ENCODE data around the gene ZDHHC22.
A peak's percentile ranks its signal among the peaks of the same experiment; 100 is the strongest.

Gene ZDHHC22

GRCh38 chr14:77102154-77102553, 39.4 kb downstream of the ZDHHC22 start:
- DNase-seq: no peak

DNA sequence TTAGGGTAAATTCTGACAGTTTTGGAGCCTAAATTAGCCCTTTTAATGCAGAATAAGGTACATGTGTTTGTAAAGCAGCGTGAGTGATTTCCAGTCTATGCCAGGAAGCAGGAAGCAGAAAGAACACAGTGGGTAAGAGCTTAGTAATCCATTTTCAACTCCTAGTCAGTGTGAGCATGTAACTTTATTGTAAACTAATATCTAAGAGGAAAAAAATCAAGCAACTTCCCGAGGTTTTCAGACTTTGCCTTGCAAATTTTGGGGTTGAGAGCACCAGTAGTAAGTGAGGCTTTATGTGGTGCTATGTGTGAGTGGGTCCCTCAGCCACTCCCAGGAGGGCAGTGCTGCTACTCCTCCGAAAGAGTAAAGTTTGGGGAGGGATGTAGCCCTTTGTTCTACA, 40.6 kb downstream of the ZDHHC22 start:
- no peak for DNase-seq

GRCh38 chr14:77099425-77100167, 42.0 kb downstream of the ZDHHC22 start:
- DNase-seq: peak; percentile 71

- DNase-seq: no peak
Observed at GRCh38 chr14:77098529-77099353, 42.9 kb downstream of the ZDHHC22 start.

GRCh38 chr14:77097700-77098528, 43.7 kb downstream of the ZDHHC22 start, which contains the start of gene CIPC:
CIPC (plus strand) TSS chr14:77098258; CDS start chr14:77105709, 7,451 bp downstream.
- DNase-seq: peak; percentile 98

DNA sequence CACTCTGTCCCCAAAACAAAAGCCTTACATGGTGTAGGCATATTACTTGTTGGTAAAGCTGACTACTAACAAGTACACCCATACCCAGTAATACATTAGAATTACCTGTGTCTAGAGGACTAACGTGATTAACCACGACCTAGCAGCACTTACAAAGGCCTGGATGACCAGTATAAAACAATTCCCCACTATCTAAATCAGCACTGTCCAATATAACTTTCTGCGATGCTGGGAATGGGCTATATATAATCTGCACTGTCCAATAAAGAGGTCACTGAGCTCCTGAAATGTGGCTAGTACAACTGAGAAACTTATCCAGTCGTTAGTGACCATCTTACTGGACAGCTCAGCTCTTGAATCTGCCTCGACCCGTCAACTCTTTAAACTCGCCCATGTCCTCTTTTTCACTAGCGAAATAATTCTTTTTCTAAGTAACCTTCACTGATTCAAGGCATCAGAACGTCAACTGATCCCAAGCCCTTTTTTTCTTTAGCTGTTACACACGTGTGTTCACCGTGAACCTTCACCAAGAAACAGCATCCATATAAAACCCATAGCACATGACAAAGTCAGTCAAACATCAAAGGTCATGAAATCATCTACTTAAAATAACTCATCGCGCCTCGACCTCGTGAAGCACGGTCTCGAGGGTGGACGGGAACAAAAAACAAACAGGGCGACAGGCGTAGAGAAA, 44.4 kb downstream of the ZDHHC22 start:
- DNase-seq: no peak

DNA sequence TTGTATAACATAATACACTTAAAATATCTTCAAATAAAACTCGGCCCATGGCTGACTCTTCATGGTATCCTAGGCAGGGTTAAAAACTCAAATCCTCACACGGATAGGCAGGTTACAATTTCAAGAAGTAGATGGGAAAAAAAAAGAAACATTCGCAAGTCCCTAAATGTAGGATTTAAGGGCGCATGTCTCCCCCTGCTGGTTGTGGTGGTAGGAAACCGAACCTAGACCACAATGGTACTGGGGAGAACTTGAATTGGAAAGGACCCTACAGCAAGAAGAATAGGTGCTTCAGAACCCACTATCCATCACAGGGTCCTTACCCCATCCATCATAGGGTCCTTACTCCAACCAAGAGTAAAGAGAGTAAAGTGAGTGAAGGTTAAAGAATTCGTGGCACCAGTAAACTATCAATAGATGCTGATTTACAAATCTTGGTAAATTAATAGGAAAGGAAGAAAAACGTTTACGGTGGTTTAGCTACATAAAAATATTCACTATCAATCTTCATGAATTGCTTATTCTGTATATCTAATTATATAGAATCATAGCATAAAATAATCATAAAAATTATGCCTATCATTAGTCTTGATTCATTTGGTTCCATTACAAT, 46.8 kb downstream of the ZDHHC22 start:
- DNase-seq: peak; percentile 72

DNA sequence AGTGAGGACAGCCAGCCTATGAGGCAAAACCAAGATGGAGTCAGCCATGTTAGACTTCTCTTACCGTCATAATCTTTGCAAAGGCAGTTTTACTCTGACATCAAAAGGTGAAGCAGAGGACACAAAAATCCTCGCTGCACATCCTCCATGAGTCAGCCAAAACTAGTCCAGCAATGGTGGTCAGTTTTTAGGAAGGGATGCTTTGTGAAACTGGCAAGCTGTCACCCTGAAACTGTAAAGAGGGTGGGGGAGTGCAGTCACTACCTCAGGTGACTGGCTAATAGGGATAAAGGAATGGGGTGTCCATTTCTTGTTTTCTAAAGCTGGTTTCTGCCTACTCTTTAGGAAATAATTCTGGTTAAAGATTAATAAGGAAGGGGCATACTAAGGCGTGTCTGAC, 48.9 kb downstream of the ZDHHC22 start:
- no peak for DNase-seq

DNA sequence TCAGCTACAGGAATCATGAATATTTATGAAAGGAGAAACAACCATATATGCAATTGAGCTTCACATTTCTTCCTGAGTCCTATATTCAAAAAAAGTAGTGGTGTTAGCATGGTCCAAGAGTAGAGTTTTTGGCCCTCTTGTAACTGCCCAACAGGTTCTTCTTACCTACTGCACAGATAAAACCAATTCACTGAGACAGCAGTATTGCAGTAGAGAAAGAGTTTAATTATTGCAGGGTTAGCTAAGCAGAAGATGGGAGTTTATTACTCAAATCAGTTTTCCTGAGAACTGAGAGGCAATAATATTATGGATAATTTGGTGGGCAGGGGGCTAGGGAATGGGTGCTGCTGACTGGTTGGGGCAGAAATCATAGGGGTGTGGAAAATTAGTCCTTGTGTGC, 50.1 kb downstream of the ZDHHC22 start:
- DNase-seq: no peak

- no peak for DNase-seq
Observed at GRCh38 chr14:77088645-77089044, 52.9 kb downstream of the ZDHHC22 start.

DNA sequence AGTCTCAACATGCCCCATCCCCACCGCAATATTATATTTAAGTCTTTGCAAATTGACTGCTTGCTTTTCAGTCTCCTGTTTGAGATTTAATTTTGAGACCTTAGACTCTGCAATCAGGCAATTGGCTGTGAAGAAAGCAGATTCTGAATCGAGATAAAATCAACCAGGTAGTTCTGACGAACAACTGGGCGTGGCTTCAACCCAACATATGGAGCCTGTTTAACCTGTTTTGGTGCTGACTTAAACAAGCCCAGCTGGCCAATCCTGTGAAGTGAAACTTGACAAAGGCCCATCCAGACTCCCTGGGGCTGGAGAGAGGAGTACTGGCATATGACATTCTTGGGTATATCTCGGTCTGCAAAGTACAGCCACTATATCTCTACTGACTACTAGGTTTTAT, 53.4 kb downstream of the ZDHHC22 start:
- no peak for DNase-seq

GRCh38 chr14:77087631-77088030, 54.0 kb downstream of the ZDHHC22 start:
- DNase-seq: no peak

DNA sequence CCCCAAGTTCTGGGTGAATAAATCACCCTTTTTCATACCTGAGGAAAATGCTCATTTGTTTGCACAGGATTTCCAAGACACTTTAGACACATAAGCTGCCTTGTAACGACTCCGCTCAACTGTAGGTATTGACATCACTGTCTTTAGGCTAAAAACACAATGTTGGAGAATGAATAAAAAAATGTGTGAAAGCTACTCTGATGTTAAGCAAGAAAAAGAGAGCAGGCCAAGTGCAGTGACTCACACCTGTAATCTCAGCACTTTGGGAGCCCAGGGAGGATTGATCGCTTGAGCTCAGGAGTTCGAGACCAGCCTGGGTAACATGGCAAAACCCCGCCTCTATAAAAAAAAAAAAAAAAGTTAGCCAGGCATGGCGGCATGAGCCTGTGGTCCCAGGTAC, 54.6 kb downstream of the ZDHHC22 start:
- no peak for DNase-seq

GRCh38 chr14:77086017-77086727, 55.4 kb downstream of the ZDHHC22 start:
- DNase-seq: peak; percentile 64

DNA sequence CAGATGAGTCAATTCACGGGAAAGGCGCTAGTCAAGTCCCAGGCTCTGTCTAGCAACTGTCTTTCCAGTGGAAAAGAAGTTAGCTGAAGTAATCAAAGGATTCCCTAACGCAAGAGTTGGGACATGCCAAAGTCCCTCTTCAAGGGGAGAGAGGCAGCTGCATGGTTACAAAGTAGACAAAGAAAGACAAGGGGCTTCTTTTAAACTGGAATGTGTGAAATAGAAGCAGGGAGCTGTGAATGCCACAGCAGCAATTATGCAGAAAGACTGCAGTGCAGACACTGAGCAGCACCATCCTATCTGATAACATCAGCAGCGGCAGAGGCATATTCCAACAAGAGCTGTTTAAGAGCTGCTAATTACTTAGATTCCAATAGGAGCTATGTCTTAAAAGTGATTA, 56.1 kb downstream of the ZDHHC22 start:
- no peak for DNase-seq

- no peak for DNase-seq
Observed at GRCh38 chr14:77084985-77085384, 56.6 kb downstream of the ZDHHC22 start.

DNA sequence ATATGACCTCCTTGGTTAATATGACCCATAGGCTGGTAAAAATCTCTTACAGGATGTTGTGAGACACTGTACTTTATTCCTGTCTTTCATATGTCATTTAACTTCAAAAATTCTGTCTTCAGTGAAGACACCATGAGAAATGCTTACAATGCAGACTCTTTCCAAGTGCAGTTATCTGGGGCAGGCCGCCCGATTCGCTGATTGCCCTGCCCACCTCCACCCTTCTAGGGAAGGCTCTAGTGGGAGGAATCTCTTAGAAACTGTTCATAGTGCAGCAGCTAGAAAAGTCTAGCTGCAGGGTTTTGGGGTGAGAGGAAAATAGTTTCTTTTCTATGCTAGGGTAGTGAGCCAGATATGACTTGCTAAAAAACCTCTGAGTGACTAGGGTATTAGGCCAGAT, 58.5 kb downstream of the ZDHHC22 start:
- DNase-seq: no peak

DNA sequence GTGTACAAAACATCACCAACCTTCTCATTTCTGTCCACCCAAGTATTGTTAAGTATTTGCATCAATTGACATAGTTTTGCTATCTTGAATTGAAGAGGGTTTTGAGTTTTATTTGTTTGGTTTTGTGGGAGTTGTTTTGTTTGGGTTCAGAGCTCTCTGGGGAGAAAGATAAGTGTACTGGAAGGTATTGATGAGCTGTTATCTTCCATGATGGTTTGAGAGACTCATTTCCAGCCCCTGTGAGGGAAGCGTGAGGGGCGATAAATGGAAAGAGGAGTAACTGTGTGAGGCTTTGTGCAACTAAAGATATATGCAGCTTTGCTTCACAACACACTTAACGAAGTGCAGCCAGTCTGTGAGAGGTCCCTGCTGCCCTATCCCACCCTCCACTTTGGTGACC, 59.2 kb downstream of the ZDHHC22 start:
- no peak for DNase-seq

Measured in fibroblast of skin of back (primary cell).